Muscle layer of colon (tissue), 2 donors: ENCODE data around the gene GALNT9.

Source experiments
- H3K27ac ChIP-seq: one replicate; pipeline ENCODE4 v1.7.0; 2013; ENCODE audit warnings: low read depth, mild to moderate bottlenecking, low read length, moderate library complexity
- H3K27me3 ChIP-seq, 2 donors: one replicate each; pipeline ENCODE4 v1.7.0; 2013; ENCODE audit warnings: low read length in 2 of 2, mild to moderate bottlenecking in 2 of 2; ENCODE audit not compliant: insufficient read depth in 2 of 2, control insufficient read depth in 1 of 2
- H3K36me3 ChIP-seq: one replicate; pipeline ENCODE4 v1.7.0; 2013; ENCODE audit warnings: mild to moderate bottlenecking, low read length; ENCODE audit not compliant: insufficient read depth
- H3K4me1 ChIP-seq: one replicate; pipeline ENCODE4 v1.7.0; 2013; ENCODE audit warnings: mild to moderate bottlenecking, low read length; ENCODE audit not compliant: insufficient read depth
- H3K4me3 ChIP-seq, 2 donors: one replicate each; pipeline ENCODE4 v1.7.0; 2013; ENCODE audit warnings: low read length in 2 of 2, low read depth in 1 of 2, mild to moderate bottlenecking in 1 of 2, moderate library complexity in 1 of 2
- H3K9ac ChIP-seq: one replicate; pipeline ENCODE4 v1.7.0; 2013; ENCODE audit warnings: low read length
- H3K9me3 ChIP-seq: one replicate; pipeline ENCODE4 v1.7.0; 2013; ENCODE audit warnings: mild to moderate bottlenecking, low read length
- donor health status: abdominal sarcoma.
- donor health status: Adenocarcinoma of cecum.

GALNT9 gene

DNA sequence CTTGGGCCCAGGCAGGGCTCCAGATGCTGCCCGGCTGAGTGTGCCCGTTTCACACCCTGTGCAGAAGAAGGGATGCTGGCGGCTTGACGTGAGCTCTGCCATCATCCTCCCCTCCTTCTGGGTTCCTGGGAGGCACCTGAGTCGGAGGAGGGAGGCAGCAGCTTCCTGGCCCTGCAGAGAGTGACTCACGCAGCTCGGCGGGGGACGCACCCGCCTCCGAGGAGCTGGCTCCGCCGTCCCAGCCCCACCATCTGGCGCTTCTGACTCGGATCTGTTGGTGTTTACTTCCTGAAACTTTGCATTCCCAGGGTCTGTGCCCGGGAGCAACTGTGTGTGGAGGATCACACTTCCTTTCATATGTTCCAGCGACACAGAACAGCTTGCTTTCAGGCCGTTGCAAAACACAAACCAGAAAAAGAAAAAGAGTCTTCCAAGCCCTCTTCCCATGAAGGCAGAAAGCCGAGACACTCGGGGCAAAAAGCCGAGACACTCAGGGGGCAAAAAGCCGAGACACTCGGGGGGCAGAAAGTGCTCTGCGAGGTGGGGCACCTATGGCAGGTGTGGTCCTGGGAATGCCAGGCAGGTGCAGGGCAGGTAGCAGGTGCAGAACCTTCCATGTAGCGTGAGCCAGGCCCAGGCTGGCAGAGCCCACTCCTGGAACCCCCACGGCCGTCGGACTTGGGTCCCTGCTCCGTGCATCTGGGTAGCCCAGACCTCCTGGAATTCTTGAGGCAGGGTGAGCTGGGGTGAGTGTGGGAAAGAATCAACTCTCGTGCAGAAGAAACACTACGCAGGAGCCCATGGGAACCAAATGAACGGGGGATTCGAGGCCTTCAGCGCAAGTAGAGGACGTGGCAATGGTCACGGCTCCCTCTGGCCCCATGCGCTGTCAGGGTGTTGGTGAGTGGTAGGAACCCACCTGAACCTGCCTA is 27.6 kb upstream of the GALNT9 start:
- Histone ChIP-seq H3K4me1 (no peaks in the 10 kb centered on the region), H3K9me3 (no peaks in the 10 kb centered on the region), H3K27ac (no peak overlapping the region), H3K9ac (no peak overlapping the region), H3K27me3 (peaks cover 0 to 23% of the 10 kb centered on the region in 2 donors), H3K4me3 (no peak overlapping the region), H3K36me3 (no peaks in the 10 kb centered on the region)

DNA sequence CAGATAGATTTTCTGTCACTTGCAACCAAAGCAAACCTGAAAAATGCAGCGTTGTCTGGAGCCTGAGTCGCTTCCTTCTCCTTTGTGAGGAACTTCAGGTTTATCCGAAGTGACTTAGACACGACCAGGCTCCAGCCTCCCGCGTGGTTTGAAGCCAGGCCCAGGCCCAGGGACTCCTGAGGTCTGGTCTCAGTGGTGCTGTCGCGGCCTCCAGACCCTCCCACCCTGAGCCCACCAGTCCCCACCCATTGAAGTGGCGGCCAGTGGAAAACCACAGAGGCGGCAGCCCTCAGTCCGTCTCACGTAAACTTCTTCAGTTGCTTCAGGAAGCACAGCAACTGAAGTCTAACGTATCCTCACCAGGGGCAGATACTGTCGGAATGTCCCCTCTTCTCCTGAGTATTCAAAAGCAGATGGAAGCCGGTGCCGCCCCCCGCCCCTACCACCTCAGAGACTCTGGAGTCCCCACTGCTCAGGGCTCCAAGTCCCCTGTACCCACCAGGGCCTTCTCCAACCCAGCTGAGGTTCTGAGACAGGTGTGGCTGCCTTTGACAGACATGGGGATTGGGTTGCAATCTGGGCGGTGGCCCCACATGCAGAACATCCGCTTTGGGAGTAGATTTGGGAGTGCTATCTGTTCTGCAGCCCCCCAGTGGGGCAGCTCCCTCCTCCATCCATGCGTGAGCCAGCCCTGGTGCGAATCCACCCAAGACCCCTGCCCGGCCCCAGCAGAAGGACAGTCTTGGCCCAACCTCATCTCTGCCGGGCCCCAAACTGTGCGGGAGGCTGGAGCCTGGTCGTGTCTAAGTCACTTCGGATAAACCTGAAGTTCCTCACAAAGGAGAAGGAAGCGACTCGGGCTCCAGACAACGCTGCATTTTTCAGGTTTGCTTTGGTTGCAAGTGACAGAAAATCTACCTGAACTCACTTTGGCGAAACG is 26.6 kb upstream of the GALNT9 start:
- H3K4me1 ChIP-seq = no peaks in the 10 kb centered on the region
- H3K4me3 ChIP-seq = no peak overlapping the region
- peaks cover 0 to 23% of the 10 kb centered on the region in 2 donors for H3K27me3 ChIP-seq
- no peaks in the 10 kb centered on the region for H3K36me3 ChIP-seq
- H3K27ac ChIP-seq = no peak overlapping the region
- no peak overlapping the region for H3K9ac ChIP-seq
- no peaks in the 10 kb centered on the region for H3K9me3 ChIP-seq

DNA sequence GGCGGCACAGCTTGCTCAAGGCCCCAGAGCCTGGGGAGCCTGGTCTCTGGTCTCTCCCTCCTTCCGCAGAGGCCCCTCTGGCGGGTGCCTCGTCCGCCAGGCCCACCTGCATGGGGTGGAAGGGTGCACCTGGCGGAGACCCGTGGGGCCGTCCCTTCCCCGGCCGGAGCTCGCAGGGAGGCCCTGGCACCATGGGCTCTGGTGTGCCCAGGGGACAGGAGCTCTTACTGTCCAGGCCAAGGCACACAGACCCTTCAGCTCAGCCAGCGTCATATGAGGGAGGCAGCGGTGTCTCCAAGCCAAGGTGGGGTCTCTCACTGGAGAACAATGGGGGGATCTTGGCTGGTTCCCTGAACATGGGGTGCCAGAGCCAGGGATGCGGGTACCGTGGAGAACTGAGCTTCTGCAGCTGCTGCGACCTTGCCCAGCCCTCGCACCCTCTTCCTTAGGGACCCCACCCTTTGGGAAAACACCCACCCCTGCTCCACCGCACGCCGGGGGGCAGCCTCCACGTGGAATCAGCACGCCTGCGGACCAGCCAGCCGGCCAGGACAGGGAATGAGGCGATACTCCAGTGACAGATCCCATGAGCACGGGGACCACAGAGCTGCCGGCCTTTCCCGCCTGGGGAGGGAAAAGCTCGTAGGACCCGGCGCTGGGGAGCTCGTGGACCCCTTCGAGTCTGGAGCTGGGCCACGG is 25.7 kb upstream of the GALNT9 start:
- peaks cover 0 to 23% of the 10 kb centered on the region in 2 donors for H3K27me3 ChIP-seq

DNA sequence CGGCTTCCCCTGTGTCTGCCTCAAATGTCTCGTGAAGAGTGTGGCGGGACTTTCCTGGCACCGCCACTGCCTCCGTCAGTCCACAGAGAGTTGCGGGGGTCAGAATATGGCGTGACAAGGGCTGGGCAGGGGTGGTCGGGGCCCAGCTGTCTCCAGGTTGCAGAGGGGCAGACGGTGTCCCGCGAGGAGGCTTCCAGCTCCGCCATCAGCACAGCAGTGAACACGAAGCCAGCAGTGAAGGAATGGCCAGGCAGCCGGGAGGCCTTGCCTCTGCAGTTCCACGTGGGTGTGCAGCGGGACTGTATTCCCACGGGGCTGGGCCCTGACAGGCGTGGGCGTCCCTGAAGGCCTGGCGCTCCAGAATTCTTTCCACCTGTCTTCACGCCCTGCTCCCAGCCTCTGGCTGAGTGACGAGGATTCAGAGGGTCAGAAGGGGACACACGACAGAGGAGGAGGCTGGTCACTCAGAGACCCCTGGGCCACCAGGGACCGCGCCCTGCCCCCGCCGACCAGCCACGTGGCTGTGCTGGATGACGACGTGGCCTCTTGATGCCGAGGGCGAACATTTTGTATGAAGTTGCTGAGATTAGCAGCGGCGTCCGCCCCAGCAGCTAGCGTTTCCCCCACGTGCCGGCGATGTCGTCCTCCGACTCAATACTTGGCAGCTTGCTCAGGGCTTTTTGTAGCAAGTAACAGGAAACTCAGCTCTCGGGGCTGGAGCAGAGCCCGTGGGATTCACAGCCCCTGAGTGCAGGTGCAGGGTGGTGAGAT is 25.0 kb upstream of the GALNT9 start:
- Histone ChIP-seq H3K4me1 (no peaks in the 10 kb centered on the region), H3K36me3 (no peaks in the 10 kb centered on the region), H3K9ac (no peak overlapping the region), H3K27ac (no peak overlapping the region), H3K4me3 (no peak overlapping the region), H3K27me3 (peaks cover 0 to 23% of the 10 kb centered on the region in 2 donors), H3K9me3 (no peaks in the 10 kb centered on the region)

More for the DNA sequence above, 25.7 kb upstream of the GALNT9 start:
- H3K4me3 ChIP-seq = no peak overlapping the region
- H3K9ac ChIP-seq = no peak overlapping the region
- no peak overlapping the region for H3K27ac ChIP-seq
- no peaks in the 10 kb centered on the region for H3K9me3 ChIP-seq
- H3K4me1 ChIP-seq = no peaks in the 10 kb centered on the region
- H3K36me3 ChIP-seq = no peaks in the 10 kb centered on the region

GRCh38 chr12:132353811-132354210 is 24.4 kb upstream of the GALNT9 start:
- Histone ChIP-seq H3K27me3 (peaks cover 0 to 23% of the 10 kb centered on the region in 2 donors), H3K27ac (no peak overlapping the region), H3K36me3 (no peaks in the 10 kb centered on the region), H3K4me1 (no peaks in the 10 kb centered on the region), H3K9ac (no peak overlapping the region), H3K4me3 (no peak overlapping the region), H3K9me3 (no peaks in the 10 kb centered on the region)

- no peaks in the 10 kb centered on the region for H3K4me1 ChIP-seq
- no peak overlapping the region for H3K27ac ChIP-seq
- H3K9me3 ChIP-seq = no peaks in the 10 kb centered on the region
- peaks cover 0 to 23% of the 10 kb centered on the region in 2 donors for H3K27me3 ChIP-seq
- no peaks in the 10 kb centered on the region for H3K36me3 ChIP-seq
- no peak overlapping the region for H3K4me3 ChIP-seq
- no peak overlapping the region for H3K9ac ChIP-seq
These were observed 23.8 kb upstream of the GALNT9 start for GRCh38 chr12:132352896-132353800.

DNA sequence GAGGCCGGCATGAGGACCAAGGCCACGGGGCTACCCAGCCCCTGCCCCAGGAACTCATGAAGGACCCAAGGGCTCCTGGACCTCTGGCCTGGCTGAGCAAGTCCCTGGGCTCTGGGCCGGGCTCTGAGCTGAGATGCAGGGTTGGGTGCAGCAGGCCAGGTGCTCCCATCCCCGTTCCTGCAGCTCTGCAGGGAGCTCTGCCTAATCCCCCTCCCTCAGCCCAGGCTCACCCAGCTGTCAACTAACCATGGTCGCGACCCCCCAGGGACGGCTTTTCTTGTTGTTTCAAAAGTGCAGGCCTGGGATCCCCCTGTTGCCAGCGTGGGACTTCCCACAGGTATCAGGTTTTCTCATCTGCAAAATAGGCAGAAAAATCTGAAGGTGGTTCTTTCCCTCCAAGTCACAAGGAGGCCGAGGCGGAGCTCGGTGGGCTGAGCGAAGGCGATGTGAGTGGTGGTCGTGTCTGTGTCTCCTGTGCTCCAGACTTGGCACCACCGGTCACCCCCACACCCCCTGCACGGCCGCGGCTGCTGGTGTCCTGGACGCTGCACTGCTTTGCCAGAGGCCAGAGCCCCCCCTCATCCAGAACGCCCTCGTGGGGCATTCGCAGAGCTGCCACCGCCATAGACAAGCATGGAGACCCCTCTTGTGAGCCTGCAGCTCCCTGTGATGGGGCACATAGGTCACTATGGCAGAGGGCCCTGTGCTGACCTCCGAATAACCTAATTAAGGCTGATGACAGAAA is 22.5 kb upstream of the GALNT9 start:
- Histone ChIP-seq H3K4me1 (no peaks in the 10 kb centered on the region), H3K27me3 (peaks cover 0 to 19% of the 10 kb centered on the region in 2 donors), H3K9ac (no peak overlapping the region), H3K9me3 (no peaks in the 10 kb centered on the region), H3K36me3 (no peaks in the 10 kb centered on the region), H3K27ac (no peak overlapping the region), H3K4me3 (no peak overlapping the region)

- Histone ChIP-seq H3K27me3 (peaks cover 0 to 12% of the 10 kb centered on the region in 2 donors), H3K4me1 (no peaks in the 10 kb centered on the region)
These were observed 20.2 kb upstream of the GALNT9 start for GRCh38 chr12:132349501-132350131.

DNA sequence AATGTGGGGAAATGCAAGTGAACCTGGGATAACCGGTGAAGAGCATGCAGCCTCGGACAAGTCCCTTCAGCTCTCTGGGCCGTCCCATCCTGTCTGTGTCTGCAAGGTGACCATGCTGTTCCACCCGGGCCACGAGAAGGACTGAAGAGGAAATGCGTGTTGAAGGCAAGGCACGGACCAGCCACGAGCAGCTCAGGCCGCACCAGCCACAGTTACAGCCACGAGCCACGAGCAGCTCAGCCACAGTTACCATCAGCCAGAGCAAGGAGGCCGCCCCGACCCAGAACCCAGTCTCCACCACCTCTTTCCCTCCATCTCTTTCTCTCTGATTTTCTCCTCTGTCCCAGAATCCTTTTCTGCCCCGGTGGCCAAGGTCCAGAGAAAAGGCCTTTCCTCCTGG is 18.8 kb upstream of the GALNT9 start:
- no peaks in the 10 kb centered on the region for H3K9me3 ChIP-seq
- no peak overlapping the region for H3K4me3 ChIP-seq
- H3K36me3 ChIP-seq = no peaks in the 10 kb centered on the region
- H3K27me3 ChIP-seq = peaks cover 0 to 2% of the 10 kb centered on the region in 2 donors
- peaks cover 14% of the 10 kb centered on the region for H3K4me1 ChIP-seq
- H3K9ac ChIP-seq = no peak overlapping the region
- no peak overlapping the region for H3K27ac ChIP-seq

More at GRCh38 chr12:132349501-132350131, 20.2 kb upstream of the GALNT9 start:
- H3K9ac ChIP-seq = no peak overlapping the region
- H3K4me3 ChIP-seq = no peak overlapping the region
- no peaks in the 10 kb centered on the region for H3K36me3 ChIP-seq
- no peak overlapping the region for H3K27ac ChIP-seq
- no peaks in the 10 kb centered on the region for H3K9me3 ChIP-seq
